WTC11 (cell line): ENCODE measurements around the gene SLC11A1.

Source experiments
- E2F4 ChIP-seq: sonication (generic); formaldehyde crosslinking; IDR thresholded peaks from 2 replicates; pipeline ENCODE4 v1.8.1; 2022; ENCODE audit warnings: low read depth, mild to moderate bottlenecking, moderate library complexity, missing genetic modification reagents, borderline replicate concordance
- FOXJ3 ChIP-seq: sonication (generic); formaldehyde crosslinking; IDR thresholded peaks from 2 replicates; pipeline ENCODE4 v1.9.0; 2021; ENCODE audit warnings: missing genetic modification reagents, mild to moderate bottlenecking, borderline replicate concordance
- IRF2 ChIP-seq: sonication (generic); formaldehyde crosslinking; IDR thresholded peaks from 2 replicates; pipeline ENCODE4 v1.8.0; 2022; ENCODE audit warnings: low read depth, missing genetic modification reagents, borderline replicate concordance
- JUN ChIP-seq: sonication (generic); formaldehyde crosslinking; IDR thresholded peaks from 2 replicates; pipeline ENCODE4 v1.8.0; 2023; ENCODE audit warnings: mild to moderate bottlenecking, missing genetic modification reagents
- NR2C2 ChIP-seq: sonication (generic); formaldehyde crosslinking; IDR thresholded peaks from 2 replicates; pipeline ENCODE4 v1.8.0; 2022; ENCODE audit warnings: mild to moderate bottlenecking, missing genetic modification reagents
- SMAD4 ChIP-seq: sonication (generic); formaldehyde crosslinking; IDR thresholded peaks from 2 replicates; pipeline ENCODE4 v1.8.0; 2022; ENCODE audit warnings: mild to moderate bottlenecking, missing genetic modification reagents
- SP1 ChIP-seq: sonication (generic); formaldehyde crosslinking; conservative IDR thresholded peaks from 2 replicates; pipeline ENCODE4 v1.8.1; 2022; ENCODE audit warnings: missing genetic modification reagents
- ZNF121 ChIP-seq: sonication (generic); formaldehyde crosslinking; IDR thresholded peaks from 2 replicates; pipeline ENCODE4 v1.8.0; 2023; ENCODE audit warnings: missing genetic modification reagents
- TF ChIP-seq, protein P1 (sequence below): fragments of 200-600 bp; IDR thresholded peaks from 2 replicates; pipeline ENCODE4 v1.8.0; 2022; ENCODE audit warnings: antibody characterized with exemption
- TF ChIP-seq, protein P2 (sequence below): sonication (generic); formaldehyde crosslinking; IDR thresholded peaks from 2 replicates; pipeline ENCODE4 v1.8.1; 2023; ENCODE audit warnings: mild to moderate bottlenecking, moderate library complexity, missing genetic modification reagents
- TF ChIP-seq, protein P3 (sequence below): sonication (generic); formaldehyde crosslinking; IDR thresholded peaks from 2 replicates; pipeline ENCODE4 v1.8.1; 2022; ENCODE audit warnings: mild to moderate bottlenecking, moderate library complexity, missing genetic modification reagents

DNA sequence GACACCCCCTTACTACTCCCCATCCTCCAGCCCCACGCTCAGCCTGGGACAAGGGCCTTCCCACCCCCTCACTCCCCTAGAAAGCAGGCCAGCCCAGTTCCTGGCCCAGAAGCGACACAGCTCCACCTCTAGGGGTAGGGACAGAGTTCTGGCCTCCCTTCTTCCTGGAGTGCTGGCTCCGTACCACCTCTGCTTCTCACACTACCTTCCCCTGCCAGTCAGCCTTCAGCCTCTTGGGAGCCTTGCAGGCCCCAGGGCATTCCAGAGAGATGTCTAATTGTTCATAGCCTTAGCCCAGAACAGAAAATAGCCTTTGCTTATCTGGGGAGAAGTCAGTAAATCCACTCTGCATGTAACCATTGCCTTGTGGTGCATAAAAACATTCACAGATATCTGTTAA, 38.5 kb upstream of the SLC11A1 start:
- TF ChIP-seq, protein P1, sequence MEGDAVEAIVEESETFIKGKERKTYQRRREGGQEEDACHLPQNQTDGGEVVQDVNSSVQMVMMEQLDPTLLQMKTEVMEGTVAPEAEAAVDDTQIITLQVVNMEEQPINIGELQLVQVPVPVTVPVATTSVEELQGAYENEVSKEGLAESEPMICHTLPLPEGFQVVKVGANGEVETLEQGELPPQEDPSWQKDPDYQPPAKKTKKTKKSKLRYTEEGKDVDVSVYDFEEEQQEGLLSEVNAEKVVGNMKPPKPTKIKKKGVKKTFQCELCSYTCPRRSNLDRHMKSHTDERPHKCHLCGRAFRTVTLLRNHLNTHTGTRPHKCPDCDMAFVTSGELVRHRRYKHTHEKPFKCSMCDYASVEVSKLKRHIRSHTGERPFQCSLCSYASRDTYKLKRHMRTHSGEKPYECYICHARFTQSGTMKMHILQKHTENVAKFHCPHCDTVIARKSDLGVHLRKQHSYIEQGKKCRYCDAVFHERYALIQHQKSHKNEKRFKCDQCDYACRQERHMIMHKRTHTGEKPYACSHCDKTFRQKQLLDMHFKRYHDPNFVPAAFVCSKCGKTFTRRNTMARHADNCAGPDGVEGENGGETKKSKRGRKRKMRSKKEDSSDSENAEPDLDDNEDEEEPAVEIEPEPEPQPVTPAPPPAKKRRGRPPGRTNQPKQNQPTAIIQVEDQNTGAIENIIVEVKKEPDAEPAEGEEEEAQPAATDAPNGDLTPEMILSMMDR, result no peak
- no peak for TF ChIP-seq ZNF121
- TF ChIP-seq NR2C2 (CRISPR knock-in tag), result no peak
- TF ChIP-seq JUN (CRISPR knock-in tag), result no peak
- TF ChIP-seq, protein P2, sequence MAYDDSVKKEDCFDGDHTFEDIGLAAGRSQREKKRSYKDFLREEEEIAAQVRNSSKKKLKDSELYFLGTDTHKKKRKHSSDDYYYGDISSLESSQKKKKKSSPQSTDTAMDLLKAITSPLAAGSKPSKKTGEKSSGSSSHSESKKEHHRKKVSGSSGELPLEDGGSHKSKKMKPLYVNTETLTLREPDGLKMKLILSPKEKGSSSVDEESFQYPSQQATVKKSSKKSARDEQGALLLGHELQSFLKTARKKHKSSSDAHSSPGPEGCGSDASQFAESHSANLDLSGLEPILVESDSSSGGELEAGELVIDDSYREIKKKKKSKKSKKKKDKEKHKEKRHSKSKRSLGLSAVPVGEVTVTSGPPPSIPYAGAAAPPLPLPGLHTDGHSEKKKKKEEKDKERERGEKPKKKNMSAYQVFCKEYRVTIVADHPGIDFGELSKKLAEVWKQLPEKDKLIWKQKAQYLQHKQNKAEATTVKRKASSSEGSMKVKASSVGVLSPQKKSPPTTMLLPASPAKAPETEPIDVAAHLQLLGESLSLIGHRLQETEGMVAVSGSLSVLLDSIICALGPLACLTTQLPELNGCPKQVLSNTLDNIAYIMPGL, result no peak
- TF ChIP-seq E2F4 (CRISPR knock-in tag), result no peak
- TF ChIP-seq IRF2, result no peak
- no peak for TF ChIP-seq FOXJ3 (CRISPR knock-in tag)
- TF ChIP-seq SMAD4 (CRISPR knock-in tag), result no peak
- TF ChIP-seq, protein P3, sequence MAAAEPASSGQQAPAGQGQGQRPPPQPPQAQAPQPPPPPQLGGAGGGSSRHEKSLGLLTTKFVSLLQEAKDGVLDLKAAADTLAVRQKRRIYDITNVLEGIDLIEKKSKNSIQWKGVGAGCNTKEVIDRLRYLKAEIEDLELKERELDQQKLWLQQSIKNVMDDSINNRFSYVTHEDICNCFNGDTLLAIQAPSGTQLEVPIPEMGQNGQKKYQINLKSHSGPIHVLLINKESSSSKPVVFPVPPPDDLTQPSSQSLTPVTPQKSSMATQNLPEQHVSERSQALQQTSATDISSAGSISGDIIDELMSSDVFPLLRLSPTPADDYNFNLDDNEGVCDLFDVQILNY (CRISPR knock-in tag), result no peak
- no peak for TF ChIP-seq SP1 (CRISPR knock-in tag)
